ENCODE results near the gene PRDM7.

PRDM7 gene

DNA sequence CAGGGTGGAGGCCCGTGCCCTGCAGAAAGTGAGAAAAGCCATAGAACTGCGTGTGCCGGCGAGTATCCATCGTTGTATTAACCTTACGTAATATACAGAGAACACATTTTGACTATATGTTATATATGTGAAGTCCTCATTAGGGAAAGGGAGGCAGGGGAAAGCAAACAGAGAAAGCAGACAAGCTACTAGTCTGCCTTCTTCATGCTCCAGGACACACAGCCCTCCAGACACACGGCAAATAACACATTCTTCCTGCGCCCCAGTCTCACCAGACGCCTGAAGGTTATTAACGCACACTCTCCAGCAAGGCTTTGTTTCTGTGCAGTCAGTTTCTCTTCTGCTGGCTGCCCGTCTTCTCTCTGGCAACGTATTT is 28.8 kb downstream of the PRDM7 start:
- TF ChIP-seq, protein P1, sequence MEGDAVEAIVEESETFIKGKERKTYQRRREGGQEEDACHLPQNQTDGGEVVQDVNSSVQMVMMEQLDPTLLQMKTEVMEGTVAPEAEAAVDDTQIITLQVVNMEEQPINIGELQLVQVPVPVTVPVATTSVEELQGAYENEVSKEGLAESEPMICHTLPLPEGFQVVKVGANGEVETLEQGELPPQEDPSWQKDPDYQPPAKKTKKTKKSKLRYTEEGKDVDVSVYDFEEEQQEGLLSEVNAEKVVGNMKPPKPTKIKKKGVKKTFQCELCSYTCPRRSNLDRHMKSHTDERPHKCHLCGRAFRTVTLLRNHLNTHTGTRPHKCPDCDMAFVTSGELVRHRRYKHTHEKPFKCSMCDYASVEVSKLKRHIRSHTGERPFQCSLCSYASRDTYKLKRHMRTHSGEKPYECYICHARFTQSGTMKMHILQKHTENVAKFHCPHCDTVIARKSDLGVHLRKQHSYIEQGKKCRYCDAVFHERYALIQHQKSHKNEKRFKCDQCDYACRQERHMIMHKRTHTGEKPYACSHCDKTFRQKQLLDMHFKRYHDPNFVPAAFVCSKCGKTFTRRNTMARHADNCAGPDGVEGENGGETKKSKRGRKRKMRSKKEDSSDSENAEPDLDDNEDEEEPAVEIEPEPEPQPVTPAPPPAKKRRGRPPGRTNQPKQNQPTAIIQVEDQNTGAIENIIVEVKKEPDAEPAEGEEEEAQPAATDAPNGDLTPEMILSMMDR (IDR thresholded peaks at IDR 0.05; ENCODE audit: extremely low read depth, missing control alignments), result no peak
- DNase-seq (ENCODE audit: low spot score), result peak; percentile 8

DNA sequence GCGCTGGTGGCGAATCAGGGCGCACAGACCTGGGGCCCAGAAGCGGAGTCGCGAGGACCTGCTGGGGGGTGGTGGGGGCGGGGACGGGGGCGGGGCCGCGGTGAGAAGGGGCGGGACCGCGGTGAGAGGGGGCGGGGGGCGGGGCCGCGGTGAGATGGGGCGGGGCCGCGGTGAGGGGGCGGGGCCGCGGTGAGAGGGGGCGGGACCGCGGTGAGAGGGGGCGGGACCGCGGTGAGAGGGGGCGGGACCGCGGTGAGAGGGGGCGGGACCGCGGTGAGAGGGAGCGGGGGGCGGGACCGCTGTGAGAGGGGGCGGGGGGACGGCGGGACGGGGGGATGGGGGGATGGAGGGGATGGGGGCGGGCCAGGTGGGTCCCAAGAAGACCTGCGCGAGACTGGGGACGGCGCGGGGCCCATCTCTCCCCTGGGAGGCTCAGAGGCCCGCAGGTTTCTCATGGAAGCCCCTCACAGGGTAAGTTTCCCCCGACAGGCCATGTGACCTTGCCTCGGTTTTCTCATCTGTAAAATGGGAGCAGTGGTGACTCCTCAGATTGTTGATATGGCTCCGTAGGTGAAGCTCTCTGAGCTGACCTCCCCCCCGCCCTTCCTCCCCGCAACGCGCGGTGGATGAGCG is 29.3 kb downstream of the PRDM7 start:
- TF ChIP-seq, protein P1 (IDR thresholded peaks at IDR 0.05; ENCODE audit: extremely low read depth, missing control alignments), result no peak
- peak; percentile 33 for DNase-seq (ENCODE audit: low spot score)

DNA sequence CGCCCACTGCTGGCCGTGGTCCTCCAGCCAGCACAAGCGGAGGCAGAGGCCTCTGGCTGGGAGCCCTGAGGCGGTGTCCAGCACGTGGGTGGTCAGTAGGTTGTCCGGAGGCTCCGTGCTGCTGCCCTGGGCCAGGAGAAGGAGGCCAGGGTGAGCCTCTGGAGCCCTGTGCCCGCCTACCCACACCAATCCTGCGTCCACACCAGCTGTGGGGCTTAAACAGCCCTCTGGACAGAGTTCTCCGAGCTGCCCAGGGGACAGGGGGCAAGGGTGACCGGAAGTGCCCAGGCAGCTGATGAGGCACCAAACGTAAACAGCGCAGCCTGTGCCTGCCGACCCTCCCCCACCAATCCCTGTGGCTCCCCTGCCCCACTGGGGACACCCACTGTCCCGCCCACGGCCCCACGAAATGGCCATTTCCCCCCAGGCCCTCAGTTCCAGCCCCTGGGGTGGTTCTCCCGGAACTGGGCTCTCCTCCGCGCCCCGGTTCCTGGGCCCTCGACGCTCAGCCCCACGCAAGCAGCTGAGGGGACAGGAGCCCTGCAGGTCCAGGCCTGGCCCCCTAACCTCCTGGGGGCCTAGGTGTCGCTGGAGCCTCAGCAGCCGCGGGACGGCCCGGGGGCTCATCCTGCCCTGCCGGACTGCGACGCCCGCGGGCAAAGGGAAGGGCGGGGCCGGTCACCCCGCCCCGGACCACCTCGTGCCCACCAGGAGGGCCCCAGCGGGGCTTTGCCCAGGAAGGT is 30.0 kb downstream of the PRDM7 start:
- TF ChIP-seq, protein P1 (IDR thresholded peaks at IDR 0.05; ENCODE audit: extremely low read depth, missing control alignments), result no peak
- DNase-seq (ENCODE audit: low spot score), result no peak

DNA sequence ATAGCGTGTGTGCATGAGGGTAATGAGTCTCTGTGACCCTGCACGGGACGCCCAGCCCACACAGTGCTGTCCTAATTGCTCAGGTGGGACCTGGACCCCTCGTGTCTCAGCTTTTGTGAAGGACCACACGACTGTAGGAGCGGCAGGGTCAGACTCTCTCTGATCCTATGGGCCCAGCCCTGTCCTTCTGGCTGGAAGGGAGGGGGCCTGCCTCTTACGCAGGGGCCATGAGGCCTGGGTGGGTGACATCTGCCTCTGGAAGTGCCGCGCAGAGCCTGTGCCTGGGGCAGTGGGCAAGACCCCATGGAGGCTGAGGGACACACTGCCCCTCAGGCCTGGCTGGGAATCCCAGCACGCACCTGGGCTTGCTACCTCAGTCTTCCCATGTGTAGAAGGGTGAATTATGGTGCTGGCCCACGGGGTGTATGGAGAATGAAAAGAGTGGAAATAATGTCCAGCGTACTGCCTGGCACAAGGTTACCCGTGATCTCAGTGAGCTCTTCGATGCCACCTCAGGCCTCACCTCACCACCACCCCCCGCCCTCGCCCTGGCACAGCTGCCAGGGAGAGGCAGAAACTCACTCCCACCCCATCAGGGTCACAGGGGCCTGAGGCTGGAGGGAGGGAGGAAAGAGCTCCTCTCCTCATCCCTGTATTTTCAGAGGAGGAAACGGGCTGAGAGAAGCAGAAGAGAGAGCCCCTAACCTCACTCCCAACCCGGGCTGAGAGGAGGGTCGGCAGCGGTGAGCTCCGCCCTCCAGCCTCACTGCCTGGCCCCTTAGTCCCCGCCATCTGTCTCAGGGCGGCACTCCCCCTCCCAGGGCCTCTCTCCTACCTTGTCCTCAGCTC is 30.8 kb downstream of the PRDM7 start:
- TF ChIP-seq, protein P1 (IDR thresholded peaks at IDR 0.05; ENCODE audit: extremely low read depth, missing control alignments), result no peak
- DNase-seq (ENCODE audit: low spot score), result peak; percentile 23

DNA sequence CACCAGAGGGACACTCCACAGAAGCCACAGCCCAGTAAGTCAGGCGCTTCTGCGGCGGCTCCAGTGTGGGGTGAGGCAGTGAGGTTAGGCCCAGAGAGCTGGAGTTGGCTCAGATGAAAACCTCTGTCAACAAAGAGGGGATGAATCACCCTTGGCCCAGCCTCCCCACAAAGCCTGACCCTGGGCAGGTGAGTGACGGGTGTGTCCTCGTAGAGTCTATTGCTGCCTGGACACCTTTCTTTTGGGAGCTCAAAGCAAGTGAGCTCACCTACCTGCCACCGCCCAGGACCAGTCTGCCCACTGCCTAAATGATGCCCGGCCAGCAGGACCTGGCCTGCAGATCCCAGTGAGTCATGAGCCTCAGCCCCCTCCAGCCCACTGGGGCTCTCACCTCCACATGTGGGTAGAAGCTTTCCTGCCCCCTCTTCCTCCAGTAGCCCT is 33.0 kb downstream of the PRDM7 start:
- DNase-seq (ENCODE audit: low spot score), result peak; percentile 15
- TF ChIP-seq, protein P1 (IDR thresholded peaks at IDR 0.05; ENCODE audit: extremely low read depth, missing control alignments), result no peak

DNA sequence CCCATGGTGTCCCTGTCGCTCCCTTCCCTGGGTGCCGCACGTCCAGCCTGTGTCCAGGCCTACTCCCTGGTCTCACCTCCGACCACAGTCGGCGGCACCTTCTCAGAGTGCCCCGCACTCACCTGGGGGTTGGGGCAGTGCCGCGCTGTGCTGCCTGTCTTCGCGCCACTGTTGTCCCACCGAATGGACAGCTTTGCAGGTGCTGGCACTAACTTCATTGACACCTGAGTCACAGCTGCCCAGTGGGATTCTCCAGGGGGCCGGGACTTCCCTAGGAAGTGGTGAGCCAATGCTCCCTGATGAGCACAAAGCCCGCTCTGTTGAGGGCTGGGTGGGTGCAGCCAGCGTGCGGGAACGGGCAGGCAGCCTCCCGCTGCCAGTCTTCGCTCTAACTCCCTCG is 33.6 kb downstream of the PRDM7 start:
- TF ChIP-seq, protein P1 (IDR thresholded peaks at IDR 0.05; ENCODE audit: extremely low read depth, missing control alignments), result no peak
- DNase-seq (ENCODE audit: low spot score), result peak; percentile 10
